Duodenal mucosa (tissue), 2 donors: ENCODE results near the gene ZSCAN31.

ENCODE experiments used
- H3K27ac ChIP-seq: one replicate; pipeline ENCODE4 v1.7.0; 2013; ENCODE audit warnings: low read depth, low read length
- H3K27me3 ChIP-seq, 2 donors: one replicate each; pipeline ENCODE4 v1.7.0; 2013; ENCODE audit warnings: low read length in 2 of 2, control low read depth in 1 of 2; ENCODE audit not compliant: insufficient read depth in 2 of 2, control insufficient read depth in 1 of 2
- H3K36me3 ChIP-seq, 2 donors: one replicate each; pipeline ENCODE4 v1.7.0; 2013; ENCODE audit warnings: low read length in 2 of 2, control low read depth in 1 of 2; ENCODE audit not compliant: insufficient read depth in 2 of 2, control insufficient read depth in 1 of 2
- H3K4me1 ChIP-seq, 2 donors: one replicate each; pipeline ENCODE4 v1.7.0; 2013; ENCODE audit warnings: low read length in 2 of 2, control low read depth in 1 of 2; ENCODE audit not compliant: insufficient read depth in 2 of 2, control insufficient read depth in 1 of 2
- H3K4me3 ChIP-seq, 2 donors: one replicate each; pipeline ENCODE4 v1.7.0; 2013; ENCODE audit warnings: low read length in 2 of 2, low read depth in 1 of 2
- H3K9ac ChIP-seq, 2 donors: one replicate each; pipeline ENCODE4 v1.7.0; 2013; ENCODE audit warnings: low read length in 2 of 2, low read depth in 1 of 2
- H3K9me3 ChIP-seq, 2 donors: one replicate each; pipeline ENCODE4 v1.7.0; 2013; ENCODE audit warnings: low read length in 2 of 2, control low read depth in 1 of 2; ENCODE audit not compliant: control insufficient read depth in 1 of 2

Gene ZSCAN31

GRCh38 chr6:28335564-28336283 is at the start of gene ZSCAN31:
ZSCAN31 (minus strand) TSS chr6:28336148; CDS start chr6:28329683, 6,465 bp downstream.
- Histone ChIP-seq H3K27me3 (no peaks in the 10 kb centered on the region), H3K36me3 (no peaks in the 10 kb centered on the region), H3K9me3 (peaks cover 0 to 3% of the 10 kb centered on the region in 2 donors), H3K27ac (peak within 1 kb of the TSS; percentile 93), H3K4me1 (peaks cover 7 to 9% of the 10 kb centered on the region in 2 donors), H3K9ac (peak within 1 kb of the TSS; percentile 85 to 93), H3K4me3 (peak within 1 kb of the TSS; percentile 88 to 91)

GRCh38 chr6:28384143-28384533 is 48.2 kb upstream of the ZSCAN31 start:
- H3K36me3 ChIP-seq = peaks cover 4 to 16% of the 10 kb centered on the region in 2 donors
- no peaks in the 10 kb centered on the region for H3K27me3 ChIP-seq
- no peak overlapping the region for H3K9ac ChIP-seq
- H3K27ac ChIP-seq = no peak overlapping the region
- no peak overlapping the region for H3K4me3 ChIP-seq
- H3K9me3 ChIP-seq = no peaks in the 10 kb centered on the region
- H3K4me1 ChIP-seq = peaks cover 0 to 6% of the 10 kb centered on the region in 2 donors

- Histone ChIP-seq H3K4me3 (peak overlapping the region; percentile 69 to 82), H3K27ac (peak overlapping the region; percentile 44), H3K9ac (peak overlapping the region; percentile 60 to 71), H3K27me3 (no peaks in the 10 kb centered on the region), H3K36me3 (peaks cover 4 to 13% of the 10 kb centered on the region in 2 donors), H3K4me1 (peaks cover 0 to 6% of the 10 kb centered on the region in 2 donors), H3K9me3 (peaks cover 0 to 2% of the 10 kb centered on the region in 2 donors)
Measured at GRCh38 chr6:28383235-28384142, 47.5 kb upstream of the ZSCAN31 start.

GRCh38 chr6:28380381-28380780 is 44.4 kb upstream of the ZSCAN31 start:
- Histone ChIP-seq H3K9me3 (peaks cover 0 to 5% of the 10 kb centered on the region in 2 donors), H3K27me3 (no peaks in the 10 kb centered on the region), H3K36me3 (peaks cover 0 to 17% of the 10 kb centered on the region in 2 donors), H3K4me1 (peaks cover 0 to 6% of the 10 kb centered on the region in 2 donors), H3K27ac (no peak overlapping the region), H3K4me3 (no peak overlapping the region), H3K9ac (no peak overlapping the region)

GRCh38 chr6:28378644-28379043 is 42.7 kb upstream of the ZSCAN31 start:
- no peak overlapping the region for H3K27ac ChIP-seq
- H3K9me3 ChIP-seq = peaks cover 0 to 5% of the 10 kb centered on the region in 2 donors
- no peak overlapping the region for H3K9ac ChIP-seq
- H3K36me3 ChIP-seq = peaks cover 0 to 17% of the 10 kb centered on the region in 2 donors
- H3K27me3 ChIP-seq = no peaks in the 10 kb centered on the region
- no peak overlapping the region for H3K4me3 ChIP-seq
- H3K4me1 ChIP-seq = peaks cover 0 to 1% of the 10 kb centered on the region in 2 donors

GRCh38 chr6:28377879-28378278 is 41.9 kb upstream of the ZSCAN31 start:
- Histone ChIP-seq H3K36me3 (peaks cover 0 to 17% of the 10 kb centered on the region in 2 donors), H3K9me3 (peaks cover 0 to 5% of the 10 kb centered on the region in 2 donors), H3K9ac (no peak overlapping the region), H3K27me3 (no peaks in the 10 kb centered on the region), H3K27ac (no peak overlapping the region), H3K4me3 (no peak overlapping the region), H3K4me1 (no peaks in the 10 kb centered on the region)

GRCh38 chr6:28373925-28374324 is 38.0 kb upstream of the ZSCAN31 start:
- Histone ChIP-seq H3K36me3 (peaks cover 0 to 5% of the 10 kb centered on the region in 2 donors), H3K27me3 (no peaks in the 10 kb centered on the region), H3K4me1 (no peaks in the 10 kb centered on the region), H3K27ac (no peak overlapping the region), H3K4me3 (no peak overlapping the region), H3K9ac (no peak overlapping the region), H3K9me3 (peaks cover 0 to 5% of the 10 kb centered on the region in 2 donors)

- H3K4me1 ChIP-seq = no peaks in the 10 kb centered on the region
- no peaks in the 10 kb centered on the region for H3K36me3 ChIP-seq
- no peaks in the 10 kb centered on the region for H3K27me3 ChIP-seq
- no peak overlapping the region for H3K4me3 ChIP-seq
- H3K9ac ChIP-seq = no peak overlapping the region
- no peak overlapping the region for H3K27ac ChIP-seq
- H3K9me3 ChIP-seq = no peaks in the 10 kb centered on the region
Measured at GRCh38 chr6:28371706-28372451, 35.9 kb upstream of the ZSCAN31 start.

GRCh38 chr6:28371280-28371679 is 35.3 kb upstream of the ZSCAN31 start:
- no peaks in the 10 kb centered on the region for H3K9me3 ChIP-seq
- H3K9ac ChIP-seq = no peak overlapping the region
- H3K4me1 ChIP-seq = no peaks in the 10 kb centered on the region
- peaks cover 0 to 4% of the 10 kb centered on the region in 2 donors for H3K36me3 ChIP-seq
- no peak overlapping the region for H3K4me3 ChIP-seq
- no peak overlapping the region for H3K27ac ChIP-seq
- no peaks in the 10 kb centered on the region for H3K27me3 ChIP-seq
